Hepatocyte (in vitro differentiated cells): ENCODE data around the gene FEM1C. TPM values are rescaled to one million over a fixed set of nuclear protein-coding genes. Genes with fewer than 3 reads are reported as not detected.
A peak's percentile ranks its signal among the peaks of the same experiment; 100 is the strongest.

Experiments
- DNase-seq: peaks from one replicate; pipeline ENCODE4 v3.0.0-alpha.2; 2016; ENCODE audit warnings: low spot score
- H2AFZ ChIP-seq: fragments of 200-600 bp; sonication (generic); 2 replicates; pipeline ENCODE4 v1.6.0; 2016; ENCODE audit warnings: antibody characterized with exemption, mild to moderate bottlenecking
- H3K27ac ChIP-seq: fragments of 200-600 bp; sonication (generic); 2 replicates; pipeline ENCODE4 v1.5.1; 2016; ENCODE audit warnings: mild to moderate bottlenecking
- H3K27me3 ChIP-seq: fragments of 200-600 bp; sonication (generic); 2 replicates; pipeline ENCODE4 v1.6.1; 2016
- H3K36me3 ChIP-seq: fragments of 200-600 bp; sonication (generic); replicated peaks from 2 replicates; pipeline ENCODE4 v1.5.1; 2016; ENCODE audit warnings: low read depth; ENCODE audit not compliant: insufficient read depth
- H3K4me1 ChIP-seq: fragments of 200-600 bp; sonication (generic); 2 replicates; pipeline ENCODE4 v1.5.1; 2016; ENCODE audit warnings: mild to moderate bottlenecking, moderate library complexity; ENCODE audit not compliant: insufficient read depth
- H3K4me2 ChIP-seq: fragments of 200-600 bp; sonication (generic); 2 replicates; pipeline ENCODE4 v1.6.0; 2016
- H3K4me3 ChIP-seq: fragments of 200-600 bp; sonication (generic); 2 replicates; pipeline ENCODE4 v1.5.1; 2016; ENCODE audit warnings: mild to moderate bottlenecking
- H3K79me2 ChIP-seq: fragments of 200-600 bp; sonication (generic); 2 replicates; pipeline ENCODE4 v1.6.0; 2017; ENCODE audit warnings: mild to moderate bottlenecking
- H3K9me2 ChIP-seq: fragments of 200-600 bp; sonication (generic); replicated peaks from 2 replicates; pipeline ENCODE4 v1.6.0; 2017; ENCODE audit warnings: mild to moderate bottlenecking; ENCODE audit not compliant: insufficient read depth
- H3K9me3 ChIP-seq: fragments of 200-600 bp; sonication (generic); 2 replicates; pipeline ENCODE4 v1.5.1; 2016; ENCODE audit warnings: low read depth, mild to moderate bottlenecking
- H4K20me1 ChIP-seq: fragments of 200-600 bp; sonication (generic); 2 replicates; pipeline ENCODE4 v1.6.0; 2016; ENCODE audit warnings: mild to moderate bottlenecking; ENCODE audit not compliant: insufficient read depth, poor library complexity, severe bottlenecking
- CTCF ChIP-seq: fragments of 200-600 bp; sonication (generic); IDR thresholded peaks from 2 replicates; pipeline ENCODE4 v1.5.1; 2016; ENCODE audit warnings: antibody characterized with exemption, mild to moderate bottlenecking; ENCODE audit not compliant: poor library complexity
- EZH2 ChIP-seq: fragments of 200-600 bp; sonication (generic); IDR thresholded peaks from 2 replicates; pipeline ENCODE4 v1.6.1; 2016; ENCODE audit warnings: antibody characterized with exemption, mild to moderate bottlenecking, borderline replicate concordance
- EZH2phosphoT487 ChIP-seq: fragments of 200-600 bp; sonication (generic); IDR thresholded peaks from one replicate; pipeline ENCODE4 v1.6.1; 2018; ENCODE audit warnings: antibody characterized with exemption, mild to moderate bottlenecking, low read depth, moderate library complexity; ENCODE audit not compliant: unreplicated experiment, severe bottlenecking
- WGBS: methylation state at CpG from one replicate; pipeline ENCODE4 v1.1.6; 2016; ENCODE audit warnings: low lambda C conversion rate; ENCODE audit errors: missing lambda C conversion rate; 5-methylcytosine and 5-hydroxymethylcytosine counted together
- polyA plus RNA-seq: library from polyadenylated mRNA; unstranded; fragments of >200 nt; fragmentation: Nextera tagmentation; extraction: Ambion mirVana; gene quantifications from 2 replicates; pipeline ENCODE4 v1.2.1, GENCODE V29; 2016
- total RNA-seq: library from RNA; depleted of rRNA; stranded (reverse); fragments of >200 nt; gene quantifications from 2 replicates; pipeline ENCODE4 v1.2.3, GENCODE V29; 2014

FEM1C gene
- total and polyA plus RNA-seq, 2 experiments from 2014 or later: 10.7 to 27.0 TPM

- no peaks in the 10 kb centered on the region for H3K36me3 ChIP-seq
- H3K79me2 ChIP-seq: peaks cover 37% of the 10 kb centered on the region
- H3K4me3 ChIP-seq: no peak overlapping the region
- H3K4me2 ChIP-seq: peak overlapping the region; percentile 68
- no peak for TF ChIP-seq EZH2phosphoT487
- no peak for TF ChIP-seq CTCF
- TF ChIP-seq EZH2: no peak
- H3K4me1 ChIP-seq: no peaks in the 10 kb centered on the region
- no peak for DNase-seq
- 95% methylated on average over 9 of the region's 9 CpGs for WGBS
- H3K9me3 ChIP-seq: no peaks in the 10 kb centered on the region
- H3K9me2 ChIP-seq: no peaks in the 10 kb centered on the region
- peaks cover 29% of the 10 kb centered on the region for H4K20me1 ChIP-seq
- peak overlapping the region; percentile 75 for H2AFZ ChIP-seq
- no peaks in the 10 kb centered on the region for H3K27me3 ChIP-seq
- peak overlapping the region; percentile 80 for H3K27ac ChIP-seq
These were observed 842 bp upstream of the FEM1C start for GRCh38 chr5:115545351-115545882.

GRCh38 chr5:115544043-115544435 lies 536 bp downstream of the FEM1C start:
- H2AFZ ChIP-seq: peak overlapping the region; percentile 29
- WGBS: 1% methylated on average over 12 of the region's 20 CpGs

GRCh38 chr5:115543365-115544042 lies 1.1 kb downstream of the FEM1C start:
- WGBS: 3% methylated on average over 15 of the region's 15 CpGs
- TF ChIP-seq EZH2phosphoT487 (no peak), EZH2 (no peak), CTCF (no peak)
- H3K9me3 ChIP-seq: no peaks in the 10 kb centered on the region
- H3K9me2 ChIP-seq: no peaks in the 10 kb centered on the region
- H3K4me1 ChIP-seq: no peaks in the 10 kb centered on the region
- peak; percentile 62 for DNase-seq
- H2AFZ ChIP-seq: peak overlapping the region; percentile 29
- H3K79me2 ChIP-seq: peaks cover 57% of the 10 kb centered on the region
- peak overlapping the region; percentile 78 for H3K4me2 ChIP-seq
- no peaks in the 10 kb centered on the region for H3K27me3 ChIP-seq
- peak overlapping the region; percentile 98 for H3K27ac ChIP-seq
- no peaks in the 10 kb centered on the region for H3K36me3 ChIP-seq
- H4K20me1 ChIP-seq: peaks cover 49% of the 10 kb centered on the region
- peak overlapping the region; percentile 95 for H3K4me3 ChIP-seq

More at GRCh38 chr5:115544043-115544435, 536 bp downstream of the FEM1C start:
- Histone ChIP-seq H4K20me1 (peaks cover 43% of the 10 kb centered on the region), H3K9me3 (no peaks in the 10 kb centered on the region), H3K9me2 (no peaks in the 10 kb centered on the region), H3K4me2 (peak overlapping the region; percentile 78), H3K79me2 (peaks cover 51% of the 10 kb centered on the region), H3K36me3 (no peaks in the 10 kb centered on the region), H3K27me3 (no peaks in the 10 kb centered on the region), H3K4me3 (peak overlapping the region; percentile 95), H3K27ac (peak overlapping the region; percentile 98), H3K4me1 (no peaks in the 10 kb centered on the region)
- DNase-seq: peak; percentile 54
- TF ChIP-seq EZH2phosphoT487 (no peak), EZH2 (no peak), CTCF (no peak)
